ENCODE data around the gene NRG2.

Gene NRG2

GRCh38 chr5:139852696-139853095 lies 190.4 kb downstream of the NRG2 start:
- no peak for DNase-seq

- DNase-seq, result no peak
Observed at GRCh38 chr5:139851558-139851957, 191.5 kb downstream of the NRG2 start.

- no peak for DNase-seq
Observed at GRCh38 chr5:139850423-139851016, 192.6 kb downstream of the NRG2 start.

GRCh38 chr5:139849942-139850341 lies 193.2 kb downstream of the NRG2 start:
- no peak for DNase-seq

GRCh38 chr5:139849501-139849900 lies 193.6 kb downstream of the NRG2 start:
- no peak for DNase-seq

- DNase-seq, result no peak
Observed at GRCh38 chr5:139848508-139849100, 194.5 kb downstream of the NRG2 start.

- peak; percentile 16 for DNase-seq
Observed at GRCh38 chr5:139847790-139848507, 195.2 kb downstream of the NRG2 start.

GRCh38 chr5:139847091-139847490 lies 196.0 kb downstream of the NRG2 start:
- no peak for DNase-seq

- DNase-seq, result no peak
Observed at GRCh38 chr5:139845846-139846681, 197.0 kb downstream of the NRG2 start.

- DNase-seq, result peak; percentile 77
Observed at GRCh38 chr5:139844472-139845145, 198.5 kb downstream of the NRG2 start.

GRCh38 chr5:139843991-139844390 lies 199.1 kb downstream of the NRG2 start:
- DNase-seq, result no peak

GRCh38 chr5:139842321-139842720 lies 200.8 kb downstream of the NRG2 start:
- no peak for DNase-seq

- no peak for DNase-seq
Observed at GRCh38 chr5:139841549-139841948, 201.6 kb downstream of the NRG2 start.

GRCh38 chr5:139839918-139840317 lies 203.2 kb downstream of the NRG2 start:
- DNase-seq, result no peak

GRCh38 chr5:139839232-139839815 lies 203.8 kb downstream of the NRG2 start:
- no peak for DNase-seq

- DNase-seq, result no peak
Observed at GRCh38 chr5:139838381-139839197, 204.5 kb downstream of the NRG2 start.

- no peak for DNase-seq
Observed at GRCh38 chr5:139837711-139838380, 205.3 kb downstream of the NRG2 start.

- no peak for DNase-seq
Observed at GRCh38 chr5:139836469-139837208, 206.5 kb downstream of the NRG2 start.

GRCh38 chr5:139835656-139836055 lies 207.4 kb downstream of the NRG2 start:
- no peak for DNase-seq

- no peak for DNase-seq
Observed at GRCh38 chr5:139833525-139833924, 209.6 kb downstream of the NRG2 start.
